Erythroblast (primary cell): ENCODE results near the gene ENTREP3.

Experiments used
- GATA1 ChIP-seq: IDR thresholded peaks from 2 replicates; pipeline ENCODE4 v1.6.1; 2011; ENCODE audit warnings: low read depth, mild to moderate bottlenecking, control low read depth, low read length, moderate library complexity
- POLR2A ChIP-seq: IDR thresholded peaks from 2 replicates; pipeline ENCODE4 v1.6.1; 2011; ENCODE audit warnings: mild to moderate bottlenecking, low read length

GRCh38 chr1:155282488-155283091, 27.3 kb upstream of the ENTREP3 start:
- no peak for TF ChIP-seq POLR2A
- TF ChIP-seq GATA1 = no peak
